Keratinocyte (primary cell): Measurements from ENCODE around the gene OOSP4A.

Experiments
- CTCF ChIP-seq, 3 experiments: IDR thresholded peaks in 1 of 3; conservative IDR thresholded peaks in 1 of 3; optimal IDR thresholded peaks in 1 of 3; 2 replicates in 2 of 3; 3 replicates in 1 of 3; pipeline versions ENCODE3 to v1.5.1; 2011; ENCODE audit warnings: low read length in 3 of 3, mild to moderate bottlenecking in 3 of 3, moderate library complexity in 2 of 3, control low read depth in 1 of 3, inconsistent platforms in 1 of 3; ENCODE audit not compliant: insufficient read depth in 2 of 3; ENCODE audit errors: extremely low read depth in 1 of 3
- EZH2 ChIP-seq: IDR thresholded peaks from one replicate; pipeline ENCODE4 v1.6.1; 2012; ENCODE audit warnings: inconsistent platforms, mild to moderate bottlenecking, low read length, moderate library complexity

- TF ChIP-seq CTCF (optimal IDR thresholded peaks at IDR 0.05 in 1 of 3, IDR thresholded peaks at IDR 0.05 in 1 of 3, conservative IDR thresholded peaks at IDR 0.05 in 1 of 3; ENCODE audit: extremely low read depth in 1 of 3, insufficient read depth in 2 of 3, low read length in 3 of 3) (no peak), EZH2 (no peak)
Observed at GRCh38 chr11:60005360-60005759, 41.5 kb downstream of the OOSP4A start.
